ENCODE results near the gene PAX4.
"Not testable (repeated sequence)": the region's sequence is repeated elsewhere in the genome, so short reads cannot be mapped to it uniquely, and the experiment has no call there.

The PAX4 gene

DNA sequence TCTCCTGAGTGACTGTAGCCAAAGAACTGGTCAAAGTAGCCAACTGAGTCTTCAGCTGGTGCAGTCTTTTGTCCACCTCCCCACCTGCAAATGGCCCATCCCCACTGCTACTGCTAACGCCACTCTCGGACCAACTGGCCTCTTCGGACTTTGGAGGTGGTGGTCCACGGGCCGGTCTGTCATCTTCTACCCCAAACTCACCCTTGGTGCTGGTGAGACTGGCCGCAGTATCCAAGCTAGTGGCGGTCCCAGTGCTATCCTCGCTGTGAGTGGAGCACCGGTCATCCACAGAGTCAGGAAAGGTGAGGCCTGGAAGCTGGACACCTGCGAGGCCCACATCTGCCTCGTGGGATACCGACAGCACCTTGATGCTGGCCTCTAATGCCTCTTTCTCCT lies 33.3 kb downstream of the PAX4 start:
- DNase-seq, result no peak

DNA sequence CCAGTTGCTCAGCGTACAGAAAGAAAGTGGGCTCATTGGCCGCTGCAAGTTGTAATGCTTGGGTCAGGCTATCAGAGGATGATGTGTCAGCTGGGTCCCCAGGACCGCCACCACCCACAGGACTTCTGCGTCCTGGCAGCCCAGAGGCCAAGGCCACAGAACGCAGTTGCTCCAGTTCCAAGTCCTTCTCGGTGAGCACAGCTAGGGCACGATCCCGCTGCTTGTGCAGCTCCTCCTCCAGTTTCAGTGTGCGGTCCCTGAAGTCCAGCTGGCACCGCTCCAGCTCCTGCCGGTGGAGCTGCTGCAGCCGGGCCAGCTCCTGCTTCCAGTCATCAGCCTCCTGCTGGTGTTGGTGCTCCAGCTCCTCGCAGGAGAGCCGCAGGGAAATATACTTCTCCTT lies 35.6 kb downstream of the PAX4 start:
- no peak for DNase-seq

DNA sequence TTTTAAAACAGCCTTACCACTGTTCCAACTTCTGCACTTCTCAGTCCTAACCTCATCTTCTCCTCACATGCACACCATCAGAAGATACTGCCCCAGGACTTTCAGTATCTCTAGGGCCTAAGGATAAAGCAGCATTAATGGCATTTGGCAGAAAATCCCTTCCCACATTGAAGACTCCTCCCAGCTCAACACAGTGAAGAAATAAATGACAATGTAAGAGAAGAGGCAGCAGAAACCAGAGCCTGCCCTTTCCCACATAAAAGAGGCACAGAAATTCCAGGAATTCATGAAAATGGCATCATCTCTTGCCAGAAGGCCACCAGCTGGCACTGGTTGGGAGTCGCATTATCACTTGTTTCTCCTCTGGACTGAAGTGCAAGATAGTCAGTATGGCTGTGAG lies 36.2 kb downstream of the PAX4 start:
- DNase-seq, result no peak

DNA sequence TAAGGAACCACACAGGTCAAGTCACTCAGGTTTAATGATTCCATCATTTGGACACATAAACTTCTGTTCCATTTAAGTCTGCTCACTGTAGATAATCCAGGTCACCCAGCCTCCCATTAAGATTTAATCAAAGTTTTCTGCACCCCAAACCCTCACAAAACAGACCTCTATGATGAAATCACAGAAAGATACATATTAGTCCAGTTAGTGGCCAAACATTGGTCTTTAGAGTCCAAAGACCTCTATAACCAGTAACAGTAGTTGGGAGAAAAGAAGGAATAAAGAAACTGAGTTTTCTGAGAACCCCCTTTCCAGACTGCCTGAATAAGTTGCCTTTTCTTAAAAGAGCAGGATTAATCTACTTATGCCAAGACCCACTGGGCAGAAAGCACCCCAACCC lies 37.3 kb downstream of the PAX4 start:
- DNase-seq, result no peak

DNA sequence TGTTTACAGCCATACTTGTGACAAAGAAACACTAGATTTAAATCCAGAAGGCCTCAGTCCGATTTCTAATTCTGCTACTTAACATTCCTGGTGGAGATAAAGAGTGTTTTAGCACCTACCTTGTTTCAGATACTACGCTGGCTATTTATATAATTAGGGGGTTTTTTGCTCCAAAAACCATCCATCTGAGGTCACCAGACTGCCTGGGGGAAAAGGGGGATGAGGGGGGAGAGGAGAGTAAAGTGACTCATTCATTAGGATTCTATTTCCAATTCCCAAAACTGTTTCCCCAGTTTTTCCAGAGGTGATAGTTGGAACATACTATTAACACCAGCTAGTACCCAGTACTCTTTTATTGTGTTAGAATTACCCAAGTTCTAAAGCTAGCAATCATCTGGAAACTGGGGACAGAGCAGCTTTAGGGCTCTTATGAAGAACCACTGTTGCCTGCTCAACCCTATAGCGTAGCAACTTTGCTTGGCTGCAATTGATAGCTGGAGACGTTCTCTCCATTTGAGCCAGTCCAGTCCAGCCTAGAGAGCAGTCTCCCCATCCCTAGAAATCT lies 39.1 kb downstream of the PAX4 start:
- no peak for DNase-seq

DNA sequence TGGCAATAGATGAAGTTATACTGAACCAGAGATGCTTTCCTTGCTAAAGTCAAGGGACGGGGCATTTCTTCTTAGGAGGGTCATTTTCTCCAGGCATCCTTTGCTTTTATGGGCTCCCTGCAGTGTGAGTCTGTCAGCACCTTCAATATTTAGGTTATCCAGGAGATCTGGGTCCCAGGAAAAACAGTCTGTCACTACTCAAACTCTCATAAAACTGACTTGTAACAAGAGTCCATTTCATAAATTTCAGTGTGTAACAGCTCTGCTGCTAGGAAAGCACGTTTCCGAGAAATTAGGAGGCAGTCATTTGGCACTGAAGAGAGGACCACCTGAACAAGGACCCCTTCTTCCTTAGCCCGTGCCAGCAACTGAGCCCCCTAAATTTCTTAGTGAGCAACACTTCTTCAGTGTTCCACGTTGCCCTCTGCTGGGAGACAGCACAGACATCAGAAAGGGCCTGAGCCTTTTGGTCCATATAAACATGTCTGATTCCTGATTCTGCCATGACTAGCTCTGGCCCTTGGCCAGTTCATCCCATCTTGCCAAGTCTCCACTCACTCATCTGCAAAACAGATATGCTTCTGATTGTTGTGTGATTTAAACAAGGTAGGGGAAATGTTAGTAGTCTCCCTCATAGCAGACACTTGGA lies 39.8 kb downstream of the PAX4 start:
- no peak for DNase-seq

DNA sequence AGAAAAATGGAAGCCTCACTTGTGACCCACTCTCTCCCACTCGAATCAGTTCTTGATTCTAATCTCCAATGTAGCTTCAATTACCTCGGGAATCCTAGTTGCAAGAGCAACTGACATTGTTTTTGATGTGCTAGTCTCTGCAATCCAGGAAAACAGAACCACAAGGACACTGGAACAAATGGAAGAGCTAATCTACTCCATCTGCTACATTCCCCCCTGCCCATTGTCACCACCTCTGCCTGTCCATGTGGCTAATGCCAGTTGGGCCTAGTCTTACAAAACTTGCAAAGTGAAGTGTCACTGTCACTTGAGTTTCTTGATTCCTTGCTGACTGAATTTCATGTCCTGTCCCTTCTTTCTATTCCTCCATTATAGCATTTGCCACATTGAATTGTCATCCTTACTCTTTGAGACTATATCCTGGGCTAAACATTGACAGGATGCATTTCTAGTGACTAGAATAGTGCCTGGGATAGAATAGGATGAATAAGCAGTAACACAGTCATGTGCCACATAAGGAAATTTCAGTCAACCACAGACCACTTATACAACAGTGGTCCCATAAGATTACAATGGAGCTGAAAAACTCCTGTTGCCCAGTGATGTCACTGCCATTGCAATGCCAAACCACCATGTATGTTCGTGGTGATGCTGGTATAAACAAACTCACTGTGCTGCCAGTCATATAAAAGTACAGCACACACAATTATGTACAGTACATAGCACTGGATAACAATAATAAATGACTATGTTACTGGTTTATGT lies 46.0 kb downstream of the PAX4 start:
- no peak for DNase-seq

DNA sequence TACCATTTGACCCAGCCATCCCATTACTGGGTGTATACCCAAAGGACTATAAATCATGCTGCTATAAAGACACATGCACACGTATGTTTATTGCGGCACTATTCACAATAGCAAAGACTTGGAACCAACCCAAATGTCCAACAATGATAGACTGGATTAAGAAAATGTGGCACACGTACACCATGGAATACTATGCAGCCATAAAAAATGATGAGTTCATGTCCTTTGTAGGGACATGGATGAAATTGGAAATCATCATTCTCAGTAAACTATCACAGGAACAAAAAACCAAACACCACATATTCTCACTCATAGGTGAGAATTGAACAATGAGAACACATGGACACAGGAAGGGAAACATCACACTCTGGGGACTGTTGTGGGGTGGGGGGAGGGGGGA lies 49.9 kb downstream of the PAX4 start:
- DNase-seq, result not testable (repeated sequence)

DNA sequence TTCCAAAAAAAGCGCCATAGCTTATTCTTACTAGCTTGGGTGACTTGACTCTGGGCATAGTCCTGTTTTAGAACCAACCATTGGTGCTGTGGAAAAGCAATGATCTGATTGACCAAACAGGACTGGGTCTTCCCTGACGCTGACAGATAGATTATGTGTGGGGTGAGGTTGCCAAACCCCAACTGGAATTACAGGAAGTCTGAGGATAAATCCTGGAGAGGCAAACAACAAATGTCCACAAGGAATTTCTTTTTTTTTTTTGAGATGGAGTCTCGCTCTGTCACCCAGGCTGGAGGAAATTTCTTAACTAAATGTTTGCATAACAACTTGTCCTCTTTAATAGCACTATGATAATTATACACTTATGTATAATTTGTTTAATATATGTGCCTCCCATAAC lies 51.7 kb downstream of the PAX4 start:
- no peak for DNase-seq

Measured in cortex of kidney (tissue), 1 donor.